Measurements from ENCODE around the gene NRXN3. TPM values are rescaled to one million over a fixed set of nuclear protein-coding genes. Genes with fewer than 3 reads are reported as not detected.

Gene NRXN3
- total and polyA plus RNA-seq, 2 of the 4 experiments (the other 2 are of a cell fraction), result 4.8 to 25.1 TPM

- ATAC-seq (ENCODE audit: low read depth), result no peak
- Histone ChIP-seq H2AK9ac (replicated peaks; ENCODE audit: low read depth, low read length, poor library complexity) (no peak overlapping the region), H3K9me3 (ENCODE audit: control insufficient read depth, insufficient read depth, low read length) (peaks cover 25% of the 10 kb centered on the region), H2AFZ (replicated peaks; ENCODE audit: low read length, poor library complexity) (no peak overlapping the region), H4K8ac (ENCODE audit: low read depth in 2 of 2, low read length in 2 of 2) (no peak overlapping the region), H3K4me2 (ENCODE audit: low read depth, low read length) (no peak overlapping the region), H3K18ac (ENCODE audit: low read depth, low read length) (no peak overlapping the region), H4K91ac (ENCODE audit: insufficient read depth, low read depth, low read length) (no peak overlapping the region), H3K56ac (ENCODE audit: extremely low read depth, insufficient read depth, low read length) (no peak overlapping the region), H3K36me3 (ENCODE audit: control insufficient read depth, insufficient read depth, low read length) (no peaks in the 10 kb centered on the region), H3K27me3 (ENCODE audit: control insufficient read depth, insufficient read depth, low read length) (no peaks in the 10 kb centered on the region), H3K4me3 (ENCODE audit: insufficient read depth, low read depth, low read length) (no peak overlapping the region), H3K79me1 (ENCODE audit: low read depth in 1 of 2, low read length in 2 of 2) (no peaks in the 10 kb centered on the region), H3K27ac (ENCODE audit: insufficient read depth, low read length) (no peak overlapping the region), H2BK5ac (ENCODE audit: low read depth, low read length, poor library complexity, severe bottlenecking) (no peak overlapping the region), H3K4me1 (ENCODE audit: control insufficient read depth, insufficient read depth, low read length) (no peaks in the 10 kb centered on the region), H3K23ac (ENCODE audit: low read depth, low read length) (no peak overlapping the region), H2BK20ac (ENCODE audit: low read depth, low read length) (no peak overlapping the region), H3K9ac (ENCODE audit: low read depth, low read length) (no peak overlapping the region), H3K14ac (replicated peaks; ENCODE audit: low read depth, low read length) (no peak overlapping the region), H4K5ac (ENCODE audit: low read depth, low read length) (no peak overlapping the region), H2BK15ac (ENCODE audit: low read depth, low read length) (no peak overlapping the region), H3K9me1 (ENCODE audit: insufficient read depth, low read length) (no peaks in the 10 kb centered on the region), H2AK5ac (ENCODE audit: low read depth, low read length) (no peak overlapping the region), H2BK120ac (ENCODE audit: low read depth, low read length) (no peak overlapping the region), H4K20me1 (ENCODE audit: insufficient read depth, low read length) (no peaks in the 10 kb centered on the region), H3K4ac (ENCODE audit: low read depth, low read length) (no peak overlapping the region)
- no TSS peak for BruUV-seq (replicated peaks)
- TF ChIP-seq POLR2A (IDR thresholded peaks at IDR 0.05; ENCODE audit: low read depth, low read length) (no peak), MAZ (IDR thresholded peaks at IDR 0.05; ENCODE audit: borderline replicate concordance, low read depth, low read length) (no peak), RCOR1 (IDR thresholded peaks at IDR 0.05; ENCODE audit: insufficient replicate concordance, low read length) (no peak), SMC3 (IDR thresholded peaks at IDR 0.05; ENCODE audit: low read depth, low read length) (no peak), ELK1 (IDR thresholded peaks at IDR 0.05; ENCODE audit: borderline replicate concordance, low read depth, low read length) (no peak), MXI1 (IDR thresholded peaks at IDR 0.05; ENCODE audit: borderline replicate concordance, low read depth, low read length) (no peak)
- WGBS, 2 experiments (ENCODE audit: extremely low coverage in 2 of 2, insufficient read length in 1 of 2), result 30% methylated on average over 3 of the region's 5 CpGs; no CpG with 5 or more reads in 1 of the 2 experiments
- no peak for DNase-seq
- intact Hi-C loops (cut with micrococcal nuclease), result no loop called here
- dilution Hi-C loops (cut with HindIII; ENCODE audit: low sequenced_read_pairs, unreplicated experiment), result no loop called here
- ChIA-PET POLR2A (ENCODE audit: unreplicated experiment) (no interaction called here), CTCF (no interaction called here)
- in situ Hi-C loops (cut with MboI; ENCODE audit: low sequenced_read_pairs), result no loop called here
These were observed 37.2 kb downstream of the NRXN3 start for GRCh38 chr14:78207414-78207813.

Measured in IMR-90 (cell line).